Spleen (tissue), 11 donors: ENCODE measurements around the gene FRAT2. TPM values are rescaled to one million over a fixed set of nuclear protein-coding genes. Genes with fewer than 3 reads are reported as not detected.
A peak's percentile ranks its signal among the peaks of the same experiment; 100 is the strongest.
"Not testable (repeated sequence)": the region's sequence is repeated elsewhere in the genome, so short reads cannot be mapped to it uniquely, and the experiment has no call there.

Experiments used
- DNase-seq: peaks from one replicate; pipeline ENCODE4 v3.0.0-alpha.2; 2020
- H3K27ac ChIP-seq, 8 donors: fragments of 200-600 bp; sonication (generic) in 7 of 8; 1 replicate in 4 of 8; 2 replicates in 4 of 8; pipeline versions ENCODE4 v1.5.0 to v1.8.0; 2016 to 2021; ENCODE audit warnings: inconsistent platforms in 4 of 8, mild to moderate bottlenecking in 4 of 8, moderate library complexity in 1 of 8
- H3K27me3 ChIP-seq, 7 donors: fragments of 200-600 bp; sonication (generic) in 6 of 7; replicated peaks in 1 of 7; 1 replicate in 4 of 7; 2 replicates in 3 of 7; pipeline versions ENCODE4 v1.5.0 to v1.8.0; 2016 to 2021; ENCODE audit warnings: inconsistent platforms in 3 of 7, mild to moderate bottlenecking in 1 of 7
- H3K36me3 ChIP-seq, 6 donors: fragments of 200-600 bp; sonication (generic) in 5 of 6; 1 replicate in 4 of 6; 2 replicates in 2 of 6; pipeline versions ENCODE4 v1.5.0 to v1.8.0; 2016 to 2021; ENCODE audit warnings: inconsistent platforms in 2 of 6
- H3K4me1 ChIP-seq, 6 donors: fragments of 200-600 bp; sonication (generic) in 5 of 6; 1 replicate in 3 of 6; 2 replicates in 3 of 6; pipeline versions ENCODE4 v1.5.0 to v1.8.0; 2016 to 2021; ENCODE audit warnings: inconsistent platforms in 3 of 6
- H3K4me3 ChIP-seq, 8 donors: fragments of 200-600 bp; sonication (generic) in 7 of 8; 1 replicate in 4 of 8; 2 replicates in 4 of 8; pipeline versions ENCODE4 v1.5.0 to v1.8.0; 2016 to 2021; ENCODE audit warnings: inconsistent platforms in 4 of 8, mild to moderate bottlenecking in 4 of 8, moderate library complexity in 2 of 8
- H3K9me3 ChIP-seq, 8 donors: fragments of 200-600 bp; sonication (generic) in 7 of 8; 1 replicate in 4 of 8; 2 replicates in 4 of 8; pipeline versions ENCODE4 v1.5.0 to v1.8.0; 2016 to 2021; ENCODE audit warnings: inconsistent platforms in 4 of 8
- CTCF ChIP-seq, 11 experiments: fragments of 200-600 bp in 7 of 11; fragments of 450-650 bp in 4 of 11; sonication (generic) in 4 of 11; IDR thresholded peaks in 8 of 11; conservative IDR thresholded peaks in 3 of 11; 1 replicate in 7 of 11; 2 replicates in 4 of 11; pipeline versions ENCODE4 v1.4.0 to v1.8.0; 2016 to 2021; ENCODE audit warnings: antibody characterized with exemption in 11 of 11, inconsistent platforms in 4 of 11, mild to moderate bottlenecking in 1 of 11
- POLR2A ChIP-seq, 3 donors: fragments of 450-650 bp; IDR thresholded peaks; one replicate each; pipeline ENCODE4 v1.5.1; 2017; ENCODE audit warnings: antibody characterized with exemption in 3 of 3, mild to moderate bottlenecking in 1 of 3
- POLR2AphosphoS5 ChIP-seq, 3 donors: sonication (generic); formaldehyde crosslinking; IDR thresholded peaks; one replicate each; pipeline ENCODE4 v1.5.1; 2017; ENCODE audit warnings: antibody characterized with exemption in 3 of 3
- WGBS, 5 donors: extraction: QIAGEN DNeasy Blood & Tissue Kit in 3 of 5; methylation state at CpG; one replicate each; pipeline versions ENCODE4 v1.1.5 to v1.1.7; 2013 to 2018; 5-methylcytosine and 5-hydroxymethylcytosine counted together
- intact Hi-C: fragments of 100-400 bp; cut with DNase I; formaldehyde crosslinking; loops from one replicate; pipeline ENCODE4 v1.15.0; 2023; ENCODE audit warnings: low total_unique reads
- polyA plus RNA-seq, 3 donors: library from polyadenylated mRNA; stranded (reverse); fragments of 200-250 nt; gene quantifications; one replicate each; pipeline ENCODE4 v1.2.1, GENCODE V29; 2013
- total RNA-seq, 7 donors: library from RNA; depleted of rRNA in 3 of 7; stranded (reverse); fragments of >200 nt in 3 of 7; fragmentation: NEBNext Ultra II Directional in 4 of 7; extraction: Animal tissue kit (Norgen Biotek cat#: 25700) in 4 of 7; gene quantifications; one replicate each; pipeline versions ENCODE4 v1.1.0 to v1.2.1, GENCODE V29; 2016 to 2021
- donor health status: healthy with polysubstance abuse.
- donor health status: DM: no; HTN: no; CAD: no; lungs with moderate emphysema.
- donor health status: DM: no; HTN: no; CAD: no.
- donor health status: Bipolar disorder and iron deficiency.
- donor health status: healthy.
- donor health status: DM: no; HTN: no; CAD: no.
- donor health status: DM: yes; HTN: yes; CAD: no.

The FRAT2 gene
- total and polyA plus RNA-seq, 10 donors = 12.3 to 75.6 (median 36.8) TPM

- intact Hi-C loops = no loop called here
Measured at GRCh38 chr10:97349752-97350513, 15.4 kb upstream of the FRAT2 start.

GRCh38 chr10:97347317-97347716 lies 12.8 kb upstream of the FRAT2 start:
- TF ChIP-seq CTCF (IDR thresholded peaks at IDR 0.05 in 8 of 11, conservative IDR thresholded peaks at IDR 0.05 in 3 of 11) = no peak
- no peak for TF ChIP-seq POLR2AphosphoS5 (IDR thresholded peaks at IDR 0.05)
- TF ChIP-seq POLR2A (IDR thresholded peaks at IDR 0.05) = no peak
- H3K9me3 ChIP-seq = no peaks in the 10 kb centered on the region
- peaks cover 0 to 11% (median 3%) of the 10 kb centered on the region in 6 donors for H3K4me1 ChIP-seq
- 91 to 100% (median 95%) methylated on average over 4 of the region's 4 CpGs for WGBS, 5 donors
- no peak overlapping the region for H3K4me3 ChIP-seq
- peaks cover 0 to 18% (median 0%) of the 10 kb centered on the region in 6 donors for H3K36me3 ChIP-seq
- no peak for DNase-seq
- no peaks in the 10 kb centered on the region for H3K27me3 ChIP-seq
- intact Hi-C loops = no loop called here
- H3K27ac ChIP-seq = no peak overlapping the region

More at GRCh38 chr10:97349752-97350513, 15.4 kb upstream of the FRAT2 start:
- H3K9me3 ChIP-seq = no peaks in the 10 kb centered on the region
- no peak for DNase-seq
- peak overlapping the region in 1 of 8 donors; percentile 4 for H3K27ac ChIP-seq
- 86 to 95% (median 94%) methylated on average over 12 of the region's 12 CpGs for WGBS, 5 donors
- no peak overlapping the region for H3K4me3 ChIP-seq
- peaks cover 0 to 24% (median 7%) of the 10 kb centered on the region in 6 donors for H3K4me1 ChIP-seq
- H3K36me3 ChIP-seq = peaks cover 0 to 18% (median 0%) of the 10 kb centered on the region in 6 donors
- TF ChIP-seq POLR2A (IDR thresholded peaks at IDR 0.05) (no peak), CTCF (IDR thresholded peaks at IDR 0.05 in 8 of 11, conservative IDR thresholded peaks at IDR 0.05 in 3 of 11) (no peak), POLR2AphosphoS5 (IDR thresholded peaks at IDR 0.05) (no peak)
- H3K27me3 ChIP-seq = no peaks in the 10 kb centered on the region

GRCh38 chr10:97343664-97344063 lies 9.1 kb upstream of the FRAT2 start:
- H3K27me3 ChIP-seq, H3K4me3 ChIP-seq, intact Hi-C loops, H3K4me1 ChIP-seq, DNase-seq, H3K36me3 ChIP-seq, H3K9me3 ChIP-seq: not testable (repeated sequence)
- 68 to 87% (median 79%) methylated on average over 6 of the region's 6 CpGs for WGBS, 5 donors
- H3K27ac ChIP-seq = peak overlapping the region in 1 of 8 donors; percentile 39

GRCh38 chr10:97341416-97341815 lies 6.9 kb upstream of the FRAT2 start:
- Histone ChIP-seq H3K9me3 (no peaks in the 10 kb centered on the region), H3K36me3 (no peaks in the 10 kb centered on the region), H3K4me3 (no peak overlapping the region), H3K4me1 (peaks cover 0 to 13% (median 1%) of the 10 kb centered on the region in 6 donors), H3K27ac (no peak overlapping the region), H3K27me3 (no peaks in the 10 kb centered on the region)
- 73 to 93% (median 81%) methylated on average over 2 of the region's 2 CpGs for WGBS, 5 donors
- no peak for TF ChIP-seq POLR2AphosphoS5 (IDR thresholded peaks at IDR 0.05)
- no peak for TF ChIP-seq CTCF (IDR thresholded peaks at IDR 0.05 in 8 of 11, conservative IDR thresholded peaks at IDR 0.05 in 3 of 11)
- no peak for DNase-seq
- intact Hi-C loops = no loop called here
